ENCODE measurements around the gene LCNL1.
A peak's percentile ranks its signal among the peaks of the same experiment; 100 is the strongest.

Gene LCNL1

GRCh38 chr9:137013571-137013940 is 30.8 kb downstream of the LCNL1 start:
- no peak for DNase-seq

- DNase-seq: no peak
Observed at GRCh38 chr9:137014166-137014565, 31.4 kb downstream of the LCNL1 start.

DNA sequence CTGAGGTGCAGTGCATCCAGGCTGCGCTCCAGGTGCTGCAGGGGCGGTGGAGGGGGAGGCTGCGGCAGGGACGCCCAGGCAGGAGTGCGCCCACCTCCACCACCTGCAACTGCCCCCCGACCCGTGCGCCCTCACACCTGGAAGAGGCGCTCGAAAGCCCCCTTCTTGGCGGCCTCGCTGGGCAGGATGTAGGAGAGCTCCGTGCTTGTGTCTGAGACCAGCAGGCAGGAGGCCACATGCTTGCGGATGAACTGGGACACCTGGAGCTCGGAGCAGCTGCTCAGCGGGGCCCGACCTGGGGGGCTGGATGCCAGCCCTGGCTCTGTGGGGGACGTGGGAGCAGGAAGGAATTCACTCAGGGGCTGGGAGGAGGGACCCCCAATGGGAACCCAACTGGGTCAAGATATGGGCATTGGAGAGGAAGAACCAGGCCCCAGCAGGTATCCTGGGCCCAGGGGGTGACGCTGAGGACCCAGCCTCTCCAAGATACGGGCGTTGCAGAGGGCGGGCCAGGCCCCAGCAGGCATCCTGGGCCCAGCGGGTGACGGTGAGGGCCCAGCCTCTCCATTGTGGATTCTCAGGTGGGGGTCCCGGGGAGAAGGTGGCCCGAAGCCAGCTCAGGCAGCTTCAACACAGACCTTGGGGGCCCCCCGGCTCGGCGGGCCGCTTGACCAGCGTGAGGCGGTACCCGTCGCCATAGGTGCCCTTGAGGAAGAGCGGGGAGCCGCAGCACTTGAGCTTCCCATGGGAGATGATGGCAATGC is 32.2 kb downstream of the LCNL1 start:
- no peak for DNase-seq

DNA sequence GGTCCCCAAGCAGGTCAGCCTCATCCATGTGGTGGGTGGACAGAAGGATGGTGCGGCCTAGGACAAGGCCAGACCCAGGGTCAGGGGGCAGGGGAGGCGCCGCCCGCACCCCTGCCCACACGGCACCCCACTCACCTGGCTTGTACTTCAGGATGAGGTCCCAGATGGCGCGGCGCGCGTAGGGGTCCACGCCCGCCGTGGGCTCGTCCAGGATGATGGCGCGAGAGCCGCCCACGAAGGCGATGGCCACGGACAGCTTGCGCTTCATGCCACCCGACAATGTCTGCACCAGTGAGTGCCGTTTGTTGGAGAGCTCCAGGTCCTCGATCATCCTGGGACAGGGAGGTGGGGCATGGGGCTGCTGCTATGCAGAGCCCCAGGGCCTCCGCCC is 32.7 kb downstream of the LCNL1 start:
- DNase-seq: no peak

- DNase-seq: no peak
Observed at GRCh38 chr9:137015976-137016375, 33.2 kb downstream of the LCNL1 start.

- DNase-seq: no peak
Observed at GRCh38 chr9:137016436-137016835, 33.6 kb downstream of the LCNL1 start.

DNA sequence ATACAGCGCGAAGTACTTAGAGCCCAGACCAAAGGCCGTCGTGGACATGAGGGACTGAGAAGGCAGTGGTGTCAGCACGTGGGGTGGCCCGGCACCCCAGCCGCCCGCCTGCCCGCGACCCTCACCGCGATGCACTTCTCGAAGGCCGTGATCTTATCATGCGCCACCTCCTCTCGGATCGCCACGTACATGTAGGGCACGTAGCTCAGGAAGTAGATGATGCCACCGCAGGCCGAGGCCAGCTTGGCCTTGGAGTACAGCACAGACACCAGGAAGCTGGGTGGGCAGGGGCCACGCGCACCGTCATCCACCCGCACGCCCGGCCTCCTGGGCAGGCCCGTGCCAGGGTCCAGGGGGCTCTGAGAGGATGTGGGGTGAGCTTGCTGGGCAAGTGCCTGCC is 34.3 kb downstream of the LCNL1 start:
- DNase-seq: no peak

DNA sequence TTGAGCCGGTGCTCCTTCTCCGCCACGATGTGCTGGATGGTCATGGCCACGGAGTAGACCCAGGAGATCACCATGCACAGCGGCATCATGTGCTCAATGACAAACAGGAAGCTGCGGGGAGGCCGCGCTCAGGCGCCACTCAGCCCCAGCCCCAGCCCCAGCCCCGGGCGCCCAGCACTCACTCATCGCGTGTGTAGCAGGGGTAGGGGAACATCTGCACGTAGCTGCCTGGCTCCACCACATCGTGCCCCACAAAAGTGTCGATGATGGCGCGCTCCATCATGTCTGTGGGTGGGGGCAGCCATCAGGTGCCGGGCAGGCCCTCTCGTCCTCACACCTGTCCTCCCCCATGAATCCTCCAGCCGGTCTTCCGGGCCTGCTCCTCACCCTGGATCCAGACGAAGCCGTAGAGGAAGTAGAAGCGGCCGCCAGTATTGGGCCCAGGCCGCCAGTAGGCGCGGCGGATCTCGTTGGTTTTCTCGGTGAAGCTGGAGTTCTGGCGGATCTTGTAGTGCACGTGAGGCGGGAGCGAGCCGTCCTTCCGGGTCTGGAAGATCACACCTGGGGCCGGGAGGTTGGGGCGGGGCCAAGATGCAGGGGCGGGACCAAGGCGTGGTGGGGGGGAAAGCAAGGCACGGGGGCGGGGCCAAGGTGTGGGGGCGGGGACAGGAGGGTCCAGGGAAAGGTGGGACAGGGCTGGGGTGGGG is 35.2 kb downstream of the LCNL1 start:
- DNase-seq: no peak

- no peak for DNase-seq
Observed at GRCh38 chr9:137018761-137019559, 36.2 kb downstream of the LCNL1 start.

GRCh38 chr9:137019891-137020683 is 37.3 kb downstream of the LCNL1 start:
- DNase-seq: no peak

DNA sequence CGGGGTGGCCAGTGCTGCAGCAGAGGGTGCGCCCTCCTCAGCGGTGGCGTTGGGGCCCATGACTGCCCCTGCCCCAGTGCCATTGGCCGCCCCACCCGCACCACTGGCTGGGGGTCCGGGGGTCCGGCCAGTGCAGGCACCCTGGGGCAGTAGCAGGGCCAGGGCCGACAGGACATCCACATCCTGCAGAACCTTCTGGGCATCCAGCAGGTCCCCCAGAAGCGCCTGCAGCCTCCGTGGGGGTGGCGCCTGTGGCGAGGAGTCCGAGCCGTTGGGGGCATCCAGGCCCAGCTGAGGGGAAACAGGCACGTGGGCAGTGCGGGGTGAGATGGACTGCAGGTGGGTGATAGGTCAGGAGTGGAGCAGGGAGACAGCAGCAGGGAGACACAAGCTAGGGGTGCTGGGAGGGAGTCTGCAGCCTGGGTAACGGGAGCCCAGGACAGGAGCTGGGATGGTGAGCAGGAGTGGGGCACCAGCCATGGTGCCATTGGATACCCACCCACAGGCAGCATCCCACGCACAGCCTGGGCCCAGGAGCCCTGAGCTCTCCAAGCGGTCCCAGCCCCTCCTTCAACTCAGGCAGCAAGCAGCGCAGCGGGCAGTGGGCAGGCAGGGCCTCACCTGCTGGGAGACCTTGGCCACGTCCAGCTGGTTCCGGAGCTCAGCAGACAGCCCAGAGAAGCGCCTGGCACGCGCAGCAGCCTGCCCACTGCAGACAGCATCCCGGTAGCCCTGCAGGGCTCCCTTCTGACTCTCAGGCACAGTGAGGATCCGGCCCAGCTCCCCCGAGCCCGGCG is 38.2 kb downstream of the LCNL1 start:
- DNase-seq: no peak

- no peak for DNase-seq
Observed at GRCh38 chr9:137021568-137021978, 38.8 kb downstream of the LCNL1 start.

- DNase-seq: peak; percentile 76
Observed at GRCh38 chr9:137021979-137022661, 39.3 kb downstream of the LCNL1 start.

- no peak for DNase-seq
Observed at GRCh38 chr9:137022662-137023008, 39.8 kb downstream of the LCNL1 start.

- DNase-seq: no peak
Observed at GRCh38 chr9:137023157-137023556, 40.4 kb downstream of the LCNL1 start.

DNA sequence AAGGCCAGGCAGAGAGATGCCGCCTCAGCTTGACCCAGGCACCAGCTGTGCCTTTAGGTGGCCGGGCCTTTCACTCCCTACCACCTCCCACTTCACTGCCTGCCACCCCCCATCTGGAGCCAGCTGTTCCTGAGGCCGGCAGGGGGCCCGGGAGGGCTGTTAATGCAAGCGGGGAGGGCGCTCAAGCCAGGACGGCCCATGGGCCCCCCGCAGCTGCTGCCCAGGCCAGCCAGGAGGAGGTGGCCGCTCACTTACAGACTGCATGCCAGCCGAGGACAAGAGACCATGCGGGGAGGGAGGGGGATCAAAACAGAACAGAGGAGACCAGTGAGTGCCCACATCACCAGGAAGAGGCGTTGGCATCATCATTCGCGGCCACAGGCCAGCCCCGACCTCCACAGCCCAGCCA is 40.8 kb downstream of the LCNL1 start:
- no peak for DNase-seq

DNA sequence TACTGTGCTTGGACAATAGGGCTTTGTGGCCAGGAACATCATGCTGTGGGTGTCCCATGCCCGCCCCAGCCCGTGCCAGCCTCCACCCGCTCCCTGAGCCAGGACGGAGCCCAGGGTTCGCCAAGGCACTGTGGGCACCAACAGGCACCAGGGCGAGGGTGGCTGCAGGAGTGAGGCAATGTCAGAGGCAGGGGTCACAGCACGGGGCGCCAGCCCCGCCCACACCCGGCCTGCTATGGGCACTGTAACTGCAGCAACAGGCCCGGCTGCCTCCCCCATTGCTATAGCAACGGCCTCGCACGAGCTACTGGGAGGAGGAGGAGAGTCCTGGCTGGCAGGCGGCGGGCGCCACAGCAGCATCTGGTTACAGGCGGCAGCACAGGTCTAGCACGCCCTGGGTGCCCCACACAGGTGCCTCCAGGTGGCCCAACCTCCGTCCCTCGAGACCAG is 42.7 kb downstream of the LCNL1 start:
- DNase-seq: peak; percentile 28

DNA sequence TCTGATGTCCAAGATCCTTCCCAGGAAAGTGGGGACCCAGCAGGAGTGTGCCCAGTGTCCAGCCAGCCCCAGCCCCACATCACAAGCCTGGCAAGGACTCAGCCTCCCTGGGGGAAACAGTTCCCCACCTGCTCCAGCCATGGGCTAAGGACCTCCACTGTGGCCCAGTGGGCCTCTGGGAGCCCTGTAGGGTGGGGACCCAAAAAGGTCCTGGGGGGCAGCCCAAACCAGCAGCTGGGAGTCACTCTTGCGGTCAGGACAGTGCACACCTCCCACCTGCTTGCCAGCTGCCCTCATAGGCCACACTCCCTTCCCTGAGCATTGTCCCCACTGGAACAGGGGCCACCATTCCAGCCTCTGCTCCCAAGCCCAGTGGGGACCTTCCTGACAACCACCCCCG is 43.6 kb downstream of the LCNL1 start:
- no peak for DNase-seq

- no peak for DNase-seq
Observed at GRCh38 chr9:137026828-137027227, 44.0 kb downstream of the LCNL1 start.

GRCh38 chr9:137027369-137028262 is 44.8 kb downstream of the LCNL1 start, which contains the start of gene ABCA2:
TSS of gene ABCA2 (minus strand) at chr9:137028237. CDS start at chr9:137028140, 97 bp downstream.
- no peak for DNase-seq
